Measurements from ENCODE around the gene MAP3K12.

GRCh38 chr12:53530920-53531319, 31.7 kb upstream of the MAP3K12 start:
- TF ChIP-seq POLR2AphosphoS5 (IDR thresholded peaks at IDR 0.05; ENCODE audit: low read length) = no peak
- no peak for TF ChIP-seq SMC3 (IDR thresholded peaks at IDR 0.05; ENCODE audit: borderline replicate concordance, low read length)
- TF ChIP-seq ZNF687 (IDR thresholded peaks at IDR 0.05) = no peak
- TF ChIP-seq TCF12 (IDR thresholded peaks at IDR 0.05; ENCODE audit: low read depth, low read length) = no peak
- TF ChIP-seq RFX5 (IDR thresholded peaks at IDR 0.05; ENCODE audit: low read depth, low read length) = no peak
- TF ChIP-seq SRF (IDR thresholded peaks at IDR 0.05; ENCODE audit: low read depth in 2 of 2, low read length in 2 of 2) = no peak
- TF ChIP-seq RAD51 (IDR thresholded peaks at IDR 0.05) = no peak
- no peak for TF ChIP-seq STAT3 (IDR thresholded peaks at IDR 0.05; ENCODE audit: low read depth, low read length)
- no peak for TF ChIP-seq YBX1 (IDR thresholded peaks at IDR 0.05)
- TF ChIP-seq CTCF (IDR thresholded peaks at IDR 0.05 in 2 of 3, conservative IDR thresholded peaks at IDR 0.05 in 1 of 3; ENCODE audit: control insufficient read depth in 2 of 3, extremely low read depth in 1 of 3, insufficient read depth in 1 of 3, low read depth in 3 of 3, low read length in 3 of 3) = no peak
- TF ChIP-seq GABPA (IDR thresholded peaks at IDR 0.05; ENCODE audit: low read depth) = no peak
- no peak for TF ChIP-seq SUPT20H (IDR thresholded peaks at IDR 0.05; ENCODE audit: borderline replicate concordance, control insufficient read depth, low read depth, low read length)
